OCI-LY1 (cell line): Measurements from ENCODE around the gene SPIC.

ENCODE experiments used
- H2AFZ ChIP-seq: fragments of 200-600 bp; sonication (generic), shearing (Covaris generic); 2 replicates; pipeline ENCODE4 v1.6.0; 2014; ENCODE audit warnings: antibody characterized with exemption, mild to moderate bottlenecking, low read length
- H3F3A ChIP-seq: fragments of 200-600 bp; sonication (generic), shearing (Covaris generic); 2 replicates; pipeline ENCODE4 v1.6.0; 2014; ENCODE audit warnings: mild to moderate bottlenecking, antibody characterized with exemption, low read length, moderate library complexity; ENCODE audit not compliant: insufficient read depth
- H3K27ac ChIP-seq: fragments of 200-600 bp; sonication (generic); 2 replicates; pipeline ENCODE4 v1.5.1; 2014; ENCODE audit warnings: low read length, mixed run types, mild to moderate bottlenecking, low read depth; ENCODE audit not compliant: poor library complexity, severe bottlenecking
- H3K27me3 ChIP-seq: fragments of 200-600 bp; sonication (generic); 2 replicates; pipeline ENCODE4 v1.6.0; 2014; ENCODE audit warnings: antibody characterized with exemption, mild to moderate bottlenecking, low read length, moderate library complexity; ENCODE audit not compliant: insufficient read depth
- H3K36me3 ChIP-seq: fragments of 200-600 bp; sonication (generic); 2 replicates; pipeline ENCODE4 v1.6.1; 2014; ENCODE audit warnings: mild to moderate bottlenecking, antibody characterized with exemption, low read length, moderate library complexity, mixed read lengths; ENCODE audit not compliant: insufficient read depth
- H3K4me1 ChIP-seq: fragments of 200-600 bp; sonication (generic); 2 replicates; pipeline ENCODE4 v1.5.1; 2014; ENCODE audit warnings: mild to moderate bottlenecking, low read length, moderate library complexity; ENCODE audit not compliant: insufficient read depth, severe bottlenecking
- H3K4me2 ChIP-seq: fragments of 200-600 bp; sonication (generic), shearing (Covaris generic); 2 replicates; pipeline ENCODE4 v1.6.1; 2014; ENCODE audit warnings: low read length
- H3K4me3 ChIP-seq: fragments of 200-600 bp; sonication (generic); 2 replicates; pipeline ENCODE4 v1.5.1; 2014; ENCODE audit warnings: low read length, low read depth, mild to moderate bottlenecking, mixed read lengths; ENCODE audit not compliant: poor library complexity, severe bottlenecking
- H3K79me2 ChIP-seq: fragments of 200-600 bp; shearing (Covaris generic); 2 replicates; pipeline ENCODE4 v1.6.1; 2016; ENCODE audit warnings: mixed run types, low read length, mixed read lengths; ENCODE audit not compliant: insufficient read depth
- H3K9ac ChIP-seq: fragments of 200-600 bp; sonication (generic), shearing (Covaris generic); 2 replicates; pipeline ENCODE4 v1.6.1; 2014; ENCODE audit warnings: mild to moderate bottlenecking, low read length, mixed read lengths
- H3K9me2 ChIP-seq: fragments of 200-600 bp; sonication (generic), shearing (Covaris generic); 2 replicates; pipeline ENCODE4 v1.6.1; 2014; ENCODE audit warnings: low read depth, mild to moderate bottlenecking, low read length, mixed read lengths
- H3K9me3 ChIP-seq: fragments of 200-600 bp; shearing (Covaris generic); 2 replicates; pipeline ENCODE4 v1.6.1; 2014; ENCODE audit warnings: low read length, mixed read lengths
- H4K20me1 ChIP-seq: fragments of 200-600 bp; sonication (generic), shearing (Covaris generic); 2 replicates; pipeline ENCODE4 v1.6.0; 2016; ENCODE audit warnings: mild to moderate bottlenecking, low read length; ENCODE audit not compliant: insufficient read depth
- CTCF ChIP-seq: fragments of 200-600 bp; sonication (generic), shearing (Covaris generic); IDR thresholded peaks from 2 replicates; pipeline ENCODE4 v1.5.1; 2017; ENCODE audit warnings: mild to moderate bottlenecking, antibody characterized with exemption, low read length, moderate library complexity, mixed read lengths
- EZH2 ChIP-seq: fragments of 200-600 bp; sonication (generic), shearing (Covaris generic); IDR thresholded peaks from 2 replicates; pipeline ENCODE4 v1.8.0; 2017; ENCODE audit warnings: borderline replicate concordance, mixed run types, mild to moderate bottlenecking, antibody characterized with exemption, low read length, moderate library complexity, mixed read lengths

SPIC gene

GRCh38 chr12:101501410-101501995 lies 26.4 kb downstream of the SPIC start:
- H3K9me3 ChIP-seq = no peaks in the 10 kb centered on the region
- no peaks in the 10 kb centered on the region for H3K79me2 ChIP-seq
- no peak overlapping the region for H3K4me3 ChIP-seq
- no peaks in the 10 kb centered on the region for H3F3A ChIP-seq
- H3K36me3 ChIP-seq = no peaks in the 10 kb centered on the region
- H2AFZ ChIP-seq = no peak overlapping the region
- no peaks in the 10 kb centered on the region for H4K20me1 ChIP-seq
- H3K4me2 ChIP-seq = no peak overlapping the region
- TF ChIP-seq CTCF (no peak), EZH2 (no peak)
- H3K27me3 ChIP-seq = no peaks in the 10 kb centered on the region; the same call in 1 of the 2 replicates
- no peak overlapping the region for H3K27ac ChIP-seq
- no peaks in the 10 kb centered on the region for H3K4me1 ChIP-seq
- no peaks in the 10 kb centered on the region for H3K9me2 ChIP-seq
- H3K9ac ChIP-seq = no peak overlapping the region

GRCh38 chr12:101521136-101521535 lies 46.0 kb downstream of the SPIC start:
- no peaks in the 10 kb centered on the region for H3K79me2 ChIP-seq
- H3K4me1 ChIP-seq = no peaks in the 10 kb centered on the region
- H3K27ac ChIP-seq = no peak overlapping the region
- H3K4me2 ChIP-seq = no peak overlapping the region
- H4K20me1 ChIP-seq = no peaks in the 10 kb centered on the region
- H3K36me3 ChIP-seq = no peaks in the 10 kb centered on the region
- H3K9me3 ChIP-seq = no peaks in the 10 kb centered on the region
- no peak overlapping the region for H3K9ac ChIP-seq
- H3K9me2 ChIP-seq = no peaks in the 10 kb centered on the region
- no peaks in the 10 kb centered on the region for H3K27me3 ChIP-seq
- H3K4me3 ChIP-seq = no peak overlapping the region
- no peak overlapping the region for H2AFZ ChIP-seq
- no peaks in the 10 kb centered on the region for H3F3A ChIP-seq
- no peak for TF ChIP-seq EZH2
- TF ChIP-seq CTCF = no peak

- no peak overlapping the region for H3K4me3 ChIP-seq
- no peaks in the 10 kb centered on the region for H4K20me1 ChIP-seq
- no peaks in the 10 kb centered on the region for H3K79me2 ChIP-seq
- no peaks in the 10 kb centered on the region for H3K9me3 ChIP-seq
- H2AFZ ChIP-seq = no peak overlapping the region
- TF ChIP-seq EZH2 (no peak), CTCF (no peak)
- no peaks in the 10 kb centered on the region for H3K27me3 ChIP-seq
- no peaks in the 10 kb centered on the region for H3K9me2 ChIP-seq
- H3K36me3 ChIP-seq = no peaks in the 10 kb centered on the region
- H3F3A ChIP-seq = no peaks in the 10 kb centered on the region
- H3K9ac ChIP-seq = no peak overlapping the region
- no peak overlapping the region for H3K4me2 ChIP-seq
- no peaks in the 10 kb centered on the region for H3K4me1 ChIP-seq
- H3K27ac ChIP-seq = no peak overlapping the region
These were observed 52.5 kb downstream of the SPIC start for GRCh38 chr12:101527682-101528081.
